Caco-2 (cell line): ENCODE measurements around the gene LYST. TPM values are rescaled to one million over a fixed set of nuclear protein-coding genes. Genes with fewer than 3 reads are reported as not detected.

ENCODE experiments used
- BruUV-seq: library from RNA; stranded (reverse); fragments of 400-500 nt; replicated peaks from 2 replicates; lab custom pipeline; 2021; lab: Mats Ljungman, UMichigan
- CTCF ChIA-PET: fragments of 300-600 bp; sonication (Branson Sonifier 250); formaldehyde crosslinking; loops from one replicate; lab custom pipeline; 2022; ENCODE audit warnings: antibody characterized with exemption; lab: Charles Lee
- POLR2A ChIA-PET: fragments of 300-600 bp; sonication (Branson Sonifier 250); formaldehyde crosslinking; loops from one replicate; lab custom pipeline; 2022; ENCODE audit warnings: antibody characterized with exemption; lab: Charles Lee
- DNase-seq, 2 experiments: peaks; one replicate each; pipeline versions ENCODE4 v3.0.0 to v3.0.0-alpha.2; 2020 to 2022
- H3K27me3 ChIP-seq: replicated peaks from 2 replicates; pipeline ENCODE4 v1.6.0; 2011; ENCODE audit warnings: low read length; ENCODE audit not compliant: control insufficient read depth, insufficient read depth
- H3K36me3 ChIP-seq: 2 replicates; pipeline ENCODE4 v1.5.1; 2011; ENCODE audit warnings: low read length; ENCODE audit not compliant: control insufficient read depth, insufficient read depth
- H3K4me1 ChIP-seq: fragments of 250-450 bp; sonication (Bioruptor Pico); 2 replicates; pipeline ENCODE4 v1.5.1; 2020; ENCODE audit warnings: mild to moderate bottlenecking
- H3K4me3 ChIP-seq: 2 replicates; pipeline ENCODE4 v1.5.1; 2011; ENCODE audit warnings: low read depth, mild to moderate bottlenecking, control low read depth, low read length
- H3K9me3 ChIP-seq: fragments of 250-450 bp; sonication (Bioruptor Pico); 2 replicates; pipeline ENCODE4 v1.5.1; 2020; ENCODE audit warnings: mild to moderate bottlenecking, moderate library complexity
- H3K27ac Mint-ChIP-seq: one replicate; pipeline ENCODE4 v1.8.0; 2022; ENCODE audit warnings: mixed read lengths; ENCODE audit not compliant: unreplicated experiment
- H3K27me3 Mint-ChIP-seq: one replicate; pipeline ENCODE4 v1.8.0; 2022; ENCODE audit warnings: mixed read lengths; ENCODE audit not compliant: insufficient read depth, unreplicated experiment
- H3K36me3 Mint-ChIP-seq: one replicate; pipeline ENCODE4 v1.8.0; 2022; ENCODE audit warnings: mild to moderate bottlenecking, mixed read lengths; ENCODE audit not compliant: insufficient read depth, unreplicated experiment
- H3K4me1 Mint-ChIP-seq: one replicate; pipeline ENCODE4 v1.8.0; 2022; ENCODE audit warnings: low read depth, mixed read lengths; ENCODE audit not compliant: unreplicated experiment
- H3K4me3 Mint-ChIP-seq: one replicate; pipeline ENCODE4 v1.8.0; 2022; ENCODE audit warnings: mild to moderate bottlenecking, moderate library complexity, mixed read lengths; ENCODE audit not compliant: unreplicated experiment
- H3K9me3 Mint-ChIP-seq: one replicate; pipeline ENCODE4 v1.8.0; 2022; ENCODE audit warnings: mixed read lengths; ENCODE audit not compliant: unreplicated experiment
- CTCF ChIP-seq, 2 experiments: fragments of 200-600 bp in 1 of 2; IDR thresholded peaks; 1 replicate in 1 of 2; 2 replicates in 1 of 2; pipeline versions ENCODE4 v1.5.1 to v1.8.0; 2011 to 2022; ENCODE audit warnings: antibody characterized with exemption in 1 of 2, control low read depth in 1 of 2, inconsistent platforms in 1 of 2, low read depth in 1 of 2, low read length in 1 of 2, mild to moderate bottlenecking in 1 of 2, moderate library complexity in 1 of 2; ENCODE audit not compliant: insufficient read depth in 1 of 2, severe bottlenecking in 1 of 2, unreplicated experiment in 1 of 2
- intact Hi-C: fragments of 100-400 bp; cut with micrococcal nuclease; formaldehyde crosslinking; loops from one replicate; pipeline ENCODE4 v1.10.0; 2022; ENCODE audit not compliant: unreplicated experiment
- total RNA-seq: library from RNA; stranded (reverse); gene quantifications from 2 replicates; pipeline ENCODE4 v1.2.3, GENCODE V29; 2022

The LYST gene
- total RNA-seq, 1 experiment from 2014 or later = 5.6 TPM

DNA sequence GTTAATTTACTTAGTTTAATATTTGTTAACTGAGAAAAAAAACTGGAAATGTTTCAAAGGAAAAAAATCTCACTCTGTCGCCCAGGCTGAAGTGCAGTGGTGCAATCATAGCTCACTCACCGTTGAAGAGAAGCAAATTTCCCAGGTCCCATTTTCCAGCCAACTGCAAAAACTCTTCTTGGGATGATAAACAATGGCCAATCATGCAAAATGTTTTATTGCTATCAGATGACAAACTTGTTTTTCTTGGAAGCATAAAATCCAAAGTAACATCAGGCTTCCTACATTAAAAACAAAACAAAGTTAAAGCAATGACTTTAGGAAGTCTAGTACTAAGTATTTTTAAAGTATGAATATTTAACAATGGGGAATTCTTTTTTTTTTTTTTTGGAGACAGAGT, 84.9 kb downstream of the LYST start:
- CTCF ChIA-PET = interaction anchor here (1.2 kb wide), 1 partner anchor 190 kb away, joined by 4 read pairs; no protein-coding TSS in a partner anchor
- H3K9me3 Mint-ChIP-seq = no peaks in the 10 kb centered on the region

GRCh38 chr1:235779770-235780169, 86.9 kb downstream of the LYST start:
- no peak overlapping the region for H3K4me3 Mint-ChIP-seq
- Histone ChIP-seq H3K36me3 (no peaks in the 10 kb centered on the region), H3K27me3 (no peaks in the 10 kb centered on the region), H3K4me1 (no peaks in the 10 kb centered on the region), H3K4me3 (no peak overlapping the region), H3K9me3 (no peaks in the 10 kb centered on the region)
- no peak for TF ChIP-seq CTCF (IDR thresholded peaks at IDR 0.05; ENCODE audit: insufficient read depth in 1 of 2, low read depth in 1 of 2, low read length in 1 of 2, severe bottlenecking in 1 of 2, unreplicated experiment in 1 of 2)
- intact Hi-C loops = loop anchor here (5.0 to 10.0 kb wide), 2 partner anchors 125 to 193 kb away; no protein-coding TSS in a partner anchor
- BruUV-seq = no TSS peak
- no peaks in the 10 kb centered on the region for H3K27me3 Mint-ChIP-seq
- no peaks in the 10 kb centered on the region for H3K36me3 Mint-ChIP-seq
- no peak overlapping the region for H3K27ac Mint-ChIP-seq
- CTCF ChIA-PET = no interaction called here
- no peaks in the 10 kb centered on the region for H3K9me3 Mint-ChIP-seq
- DNase-seq = no peak
- no peaks in the 10 kb centered on the region for H3K4me1 Mint-ChIP-seq
- POLR2A ChIA-PET = no interaction called here

More for the DNA sequence above, 84.9 kb downstream of the LYST start:
- no peak overlapping the region for H3K27ac Mint-ChIP-seq
- no peaks in the 10 kb centered on the region for H3K36me3 Mint-ChIP-seq
- Histone ChIP-seq H3K9me3 (no peaks in the 10 kb centered on the region), H3K4me3 (no peak overlapping the region), H3K36me3 (no peaks in the 10 kb centered on the region), H3K27me3 (no peaks in the 10 kb centered on the region), H3K4me1 (no peaks in the 10 kb centered on the region)
- intact Hi-C loops = loop anchor here (2.0 to 10.0 kb wide), 3 partner anchors 127 to 277 kb away; partner anchors contain the start of gene B3GALNT2
- no peaks in the 10 kb centered on the region for H3K27me3 Mint-ChIP-seq
- H3K4me3 Mint-ChIP-seq = no peak overlapping the region
- H3K4me1 Mint-ChIP-seq = no peaks in the 10 kb centered on the region
- POLR2A ChIA-PET = no interaction called here
- no peak for DNase-seq
- TF ChIP-seq CTCF (IDR thresholded peaks at IDR 0.05; ENCODE audit: insufficient read depth in 1 of 2, low read depth in 1 of 2, low read length in 1 of 2, severe bottlenecking in 1 of 2, unreplicated experiment in 1 of 2) = no peak
- BruUV-seq = no TSS peak

- ChIA-PET POLR2A (no interaction called here), CTCF (no interaction called here)
- DNase-seq = no peak
- BruUV-seq = no TSS peak
- H3K27me3 ChIP-seq = no peaks in the 10 kb centered on the region
- H3K36me3 ChIP-seq = no peaks in the 10 kb centered on the region
- H3K9me3 Mint-ChIP-seq = no peaks in the 10 kb centered on the region
- H3K27me3 Mint-ChIP-seq = no peaks in the 10 kb centered on the region
- H3K4me3 Mint-ChIP-seq = no peak overlapping the region
- intact Hi-C loops = no loop called here
- no peaks in the 10 kb centered on the region for H3K4me1 Mint-ChIP-seq
- H3K36me3 Mint-ChIP-seq = no peaks in the 10 kb centered on the region
- H3K9me3 ChIP-seq = no peaks in the 10 kb centered on the region
- no peak overlapping the region for H3K4me3 ChIP-seq
- H3K27ac Mint-ChIP-seq = no peak overlapping the region
- no peaks in the 10 kb centered on the region for H3K4me1 ChIP-seq
- TF ChIP-seq CTCF (IDR thresholded peaks at IDR 0.05; ENCODE audit: insufficient read depth in 1 of 2, low read depth in 1 of 2, low read length in 1 of 2, severe bottlenecking in 1 of 2, unreplicated experiment in 1 of 2) = no peak
Measured at GRCh38 chr1:235776396-235776795, 90.3 kb downstream of the LYST start.
